Ovary (tissue), 9 donors: ENCODE data around the gene SBNO2. TPM values are rescaled to one million over a fixed set of nuclear protein-coding genes. Genes with fewer than 3 reads are reported as not detected.
A peak's percentile ranks its signal among the peaks of the same experiment; 100 is the strongest.

Experiments
- DNase-seq, 5 donors: peaks; one replicate each; pipeline ENCODE4 v3.0.0-alpha.2; 2019 to 2020
- H3K27ac ChIP-seq, 2 donors: fragments of 200-600 bp; one replicate each; pipeline versions ENCODE4 v1.5.1 to v1.8.0; 2019 to 2022
- H3K27me3 ChIP-seq: fragments of 200-600 bp; one replicate; pipeline ENCODE4 v1.8.0; 2022
- H3K36me3 ChIP-seq: fragments of 200-600 bp; sonication (generic); one replicate; pipeline ENCODE4 v1.5.1; 2019
- H3K4me1 ChIP-seq: one replicate; pipeline ENCODE4 v1.8.1; 2013; ENCODE audit warnings: mild to moderate bottlenecking, moderate library complexity; ENCODE audit not compliant: insufficient read depth
- H3K4me3 ChIP-seq: fragments of 200-600 bp; sonication (generic); one replicate; pipeline ENCODE4 v1.5.1; 2017
- H3K9me3 ChIP-seq, 2 donors: fragments of 200-600 bp in 1 of 2; sonication (generic) in 1 of 2; one replicate each; pipeline versions ENCODE4 v1.5.1 to v1.8.1; 2013 to 2019; ENCODE audit warnings: mild to moderate bottlenecking in 1 of 2, moderate library complexity in 1 of 2
- EP300 ChIP-seq: sonication (generic); formaldehyde crosslinking; IDR thresholded peaks from one replicate; pipeline ENCODE4 v1.6.1; 2017; ENCODE audit warnings: antibody characterized with exemption
- POLR2A ChIP-seq: fragments of 450-650 bp; IDR thresholded peaks from one replicate; pipeline ENCODE4 v1.6.1; 2017; ENCODE audit warnings: antibody characterized with exemption, mild to moderate bottlenecking, moderate library complexity
- WGBS, 3 donors: extraction: QIAGEN DNeasy Blood & Tissue Kit in 1 of 3; methylation state at CpG; one replicate each; pipeline versions ENCODE4 v1.1.5 to v1.1.7; 2013 to 2017; 5-methylcytosine and 5-hydroxymethylcytosine counted together
- intact Hi-C, 4 donors: fragments of 100-400 bp; cut with DNase I; formaldehyde crosslinking; loops; one replicate each; pipeline versions ENCODE4 v1.11.0 to v1.15.1; 2022 to 2023
- polyA plus RNA-seq, 2 donors: library from polyadenylated mRNA; stranded (reverse); fragments of 200-250 nt in 1 of 2; fragments of 350-450 nt in 1 of 2; fragmentation: Illumina TruSeq in 1 of 2; extraction: RNeasy Lipid Tissue Mini Kit (QIAGEN cat#74804) in 1 of 2; gene quantifications; one replicate each; pipeline ENCODE4 v1.2.3, GENCODE V29; 2013 to 2014
- total RNA-seq, 7 donors: library from RNA; depleted of rRNA in 2 of 7; stranded (reverse); fragments of >200 nt in 2 of 7; fragmentation: NEBNext Ultra II Directional in 3 of 7; extraction: Animal tissue kit (Norgen Biotek cat#: 25700) in 3 of 7; gene quantifications; one replicate each; pipeline versions ENCODE4 v1.1.0 to v1.2.4, GENCODE V29; 2016 to 2023
- TF ChIP-seq, protein P1 (sequence below), 3 donors: fragments of 450-650 bp in 2 of 3; fragments of 200-600 bp in 1 of 3; IDR thresholded peaks; one replicate each; pipeline versions ENCODE4 v1.5.1 to v1.8.0; 2016 to 2022; ENCODE audit warnings: antibody characterized with exemption in 3 of 3, mild to moderate bottlenecking in 1 of 3
- donor health status: DM: no; HTN: no; CAD: no; lungs with moderate emphysema.
- donor health status: DM: no; HTN: no; CAD: no.
- donor health status: Bipolar disorder and iron deficiency.
- donor health status: DM: yes; HTN: yes; CAD: no.
- donor health status: DM: no; HTN: no; CAD: no.
- donor health status: DM: yes; HTN: yes; CAD: no.

Gene SBNO2
- total and polyA plus RNA-seq, 9 donors: 6.1 to 92.6 (median 60.9) TPM

GRCh38 chr19:1105008-1105872 lies 68.8 kb downstream of the SBNO2 start:
- Histone ChIP-seq H3K27me3 (no peaks in the 10 kb centered on the region), H3K9me3 (no peaks in the 10 kb centered on the region), H3K27ac (peak overlapping the region; percentile 91 to 97), H3K4me3 (peak overlapping the region; percentile 84), H3K4me1 (peaks cover 25% of the 10 kb centered on the region), H3K36me3 (no peaks in the 10 kb centered on the region)
- intact Hi-C loops: loop anchor here in 1 of 4 donors (10.0 kb wide), 1 partner anchor 180 kb away; the partner anchor contains the start of gene ARID3A
- WGBS, 3 donors: 19 to 46% (median 24%) methylated on average over 28 to 69 of the region's 69 CpGs
- no peak for TF ChIP-seq POLR2A
- no peak for TF ChIP-seq EP300
- TF ChIP-seq, protein P1, sequence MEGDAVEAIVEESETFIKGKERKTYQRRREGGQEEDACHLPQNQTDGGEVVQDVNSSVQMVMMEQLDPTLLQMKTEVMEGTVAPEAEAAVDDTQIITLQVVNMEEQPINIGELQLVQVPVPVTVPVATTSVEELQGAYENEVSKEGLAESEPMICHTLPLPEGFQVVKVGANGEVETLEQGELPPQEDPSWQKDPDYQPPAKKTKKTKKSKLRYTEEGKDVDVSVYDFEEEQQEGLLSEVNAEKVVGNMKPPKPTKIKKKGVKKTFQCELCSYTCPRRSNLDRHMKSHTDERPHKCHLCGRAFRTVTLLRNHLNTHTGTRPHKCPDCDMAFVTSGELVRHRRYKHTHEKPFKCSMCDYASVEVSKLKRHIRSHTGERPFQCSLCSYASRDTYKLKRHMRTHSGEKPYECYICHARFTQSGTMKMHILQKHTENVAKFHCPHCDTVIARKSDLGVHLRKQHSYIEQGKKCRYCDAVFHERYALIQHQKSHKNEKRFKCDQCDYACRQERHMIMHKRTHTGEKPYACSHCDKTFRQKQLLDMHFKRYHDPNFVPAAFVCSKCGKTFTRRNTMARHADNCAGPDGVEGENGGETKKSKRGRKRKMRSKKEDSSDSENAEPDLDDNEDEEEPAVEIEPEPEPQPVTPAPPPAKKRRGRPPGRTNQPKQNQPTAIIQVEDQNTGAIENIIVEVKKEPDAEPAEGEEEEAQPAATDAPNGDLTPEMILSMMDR (IDR thresholded peaks at IDR 0.05): no peak
- peak in 4 of 5 donors; percentile 54 to 69 (median 69) for DNase-seq

GRCh38 chr19:1104311-1105007 lies 69.6 kb downstream of the SBNO2 start:
- WGBS, 3 donors: 0% methylated on average over 14 to 93 of the region's 93 CpGs
- DNase-seq: peak; percentile 71 to 83 (median 81)
- intact Hi-C loops: loop anchor here in 3 of 4 donors (5.0 to 10.0 kb wide), 3 partner anchors 68 to 180 kb away; partner anchors contain the start of genes ARID3A (in 1 of the 3), RNU6-2 (in 1 of the 3), SBNO2 (in 1 of the 3) and TMEM259 (in 1 of the 3)
- peak overlapping the region; percentile 91 to 97 for H3K27ac ChIP-seq
- H3K9me3 ChIP-seq: no peaks in the 10 kb centered on the region
- TF ChIP-seq, protein P1 (IDR thresholded peaks at IDR 0.05): no peak
- no peak for TF ChIP-seq EP300
- no peak for TF ChIP-seq POLR2A
- peaks cover 25% of the 10 kb centered on the region for H3K4me1 ChIP-seq
- peak overlapping the region; percentile 84 for H3K4me3 ChIP-seq
- no peaks in the 10 kb centered on the region for H3K27me3 ChIP-seq
- no peaks in the 10 kb centered on the region for H3K36me3 ChIP-seq

GRCh38 chr19:1103708-1104310 lies 70.3 kb downstream of the SBNO2 start, which contains the start of gene GPX4:
TSS of gene GPX4 (plus strand) at chr19:1103994. CDS start at chr19:1104044, 50 bp downstream.
- Histone ChIP-seq H3K4me1 (peaks cover 27% of the 10 kb centered on the region), H3K9me3 (no peaks in the 10 kb centered on the region), H3K4me3 (peak within 1 kb of the TSS; percentile 84), H3K36me3 (no peaks in the 10 kb centered on the region), H3K27me3 (no peaks in the 10 kb centered on the region), H3K27ac (peak within 1 kb of the TSS; percentile 91 to 97)
- peak; percentile 99 for DNase-seq
- TF ChIP-seq POLR2A (peak; percentile 78), EP300 (no peak)
- intact Hi-C loops: loop anchor here in 3 of 4 donors (5.0 to 10.0 kb wide), 3 partner anchors 68 to 179 kb away; partner anchors contain the start of genes ARID3A (in 1 of the 3), RNU6-2 (in 1 of the 3), SBNO2 (in 1 of the 3) and TMEM259 (in 1 of the 3)
- 0 to 1% (median 0%) methylated on average over 31 to 75 of the region's 75 CpGs for WGBS, 3 donors

DNA sequence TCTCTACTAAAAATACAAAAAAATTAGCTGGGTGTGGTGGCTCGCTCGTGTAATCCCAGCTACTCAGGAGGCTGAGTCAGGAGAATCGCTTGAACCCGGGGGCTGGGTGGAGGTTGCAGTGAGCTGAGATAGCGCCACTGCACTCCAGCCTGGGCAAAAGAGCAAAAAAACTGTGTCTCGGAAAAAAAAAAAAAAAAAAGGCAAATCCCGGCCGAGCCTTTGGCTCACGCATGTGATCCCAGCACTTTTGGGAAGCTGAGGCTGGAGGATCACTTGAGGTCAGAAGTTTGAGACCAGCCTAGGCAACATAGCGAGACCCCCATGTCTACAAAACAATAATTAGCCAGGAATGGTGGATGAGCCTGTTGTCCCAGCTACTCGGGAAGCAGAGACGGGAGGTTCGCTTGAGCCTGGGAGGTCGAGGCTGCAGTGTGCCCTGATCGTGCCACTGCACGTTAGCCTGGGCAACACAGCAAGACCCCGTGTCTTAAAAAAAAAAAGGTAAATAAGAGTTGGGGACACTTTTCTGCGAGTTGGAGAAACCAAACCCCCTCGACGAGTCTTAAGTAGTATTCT lies 70.8 kb downstream of the SBNO2 start:
- Histone ChIP-seq H3K9me3 (no peaks in the 10 kb centered on the region), H3K27me3 (no peaks in the 10 kb centered on the region), H3K4me3 (peak overlapping the region; percentile 34), H3K36me3 (no peaks in the 10 kb centered on the region), H3K27ac (peak overlapping the region; percentile 84 to 88), H3K4me1 (peaks cover 29% of the 10 kb centered on the region)
- no peak for TF ChIP-seq POLR2A
- TF ChIP-seq EP300: no peak
- TF ChIP-seq, protein P1 (IDR thresholded peaks at IDR 0.05): no peak
- 22 to 27% (median 27%) methylated on average over 20 of the region's 20 CpGs for WGBS, 3 donors
- intact Hi-C loops: loop anchor here in 3 of 4 donors (5.0 to 10.0 kb wide), 3 partner anchors 69 to 178 kb away; partner anchors contain the start of genes ARID3A (in 1 of the 3), RNU6-2 (in 1 of the 3), SBNO2 (in 1 of the 3) and TMEM259 (in 1 of the 3)
- peak in 1 of 5 donors; percentile 41 for DNase-seq
